ENCODE data around the gene DAB1.

DAB1 gene

DNA sequence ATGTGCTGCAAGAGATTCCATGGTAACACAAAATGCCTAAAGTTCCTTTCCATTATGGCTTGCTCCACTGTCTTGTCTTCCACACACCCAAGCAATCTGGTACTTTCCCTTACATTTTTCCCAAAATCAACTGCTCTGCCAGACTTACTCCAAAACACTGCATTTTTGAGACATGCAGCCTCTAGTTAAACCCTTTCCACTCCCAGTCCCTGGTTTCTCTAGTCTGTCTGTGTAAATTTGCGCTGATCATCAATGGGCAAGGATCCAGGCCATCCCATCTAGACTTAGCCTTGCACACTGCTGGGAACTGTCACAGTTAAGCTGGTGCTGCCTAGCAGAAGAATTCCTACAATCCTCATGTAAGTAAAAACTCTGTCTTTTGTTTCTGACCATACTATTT is 47.8 kb downstream of the DAB1 start:
- no peak for ATAC-seq (ENCODE audit: low read depth)
- no peaks in the 10 kb centered on the region for H3K36me3 ChIP-seq (ENCODE audit: low read depth)
- H3K27me3 ChIP-seq (ENCODE audit: insufficient read depth, poor library complexity, severe bottlenecking) = no peaks in the 10 kb centered on the region
- H3K27ac ChIP-seq (ENCODE audit: poor library complexity, severe bottlenecking) = no peak overlapping the region
- no peak overlapping the region for H3K4me3 ChIP-seq (ENCODE audit: severe bottlenecking)
- no peaks in the 10 kb centered on the region for H3K9me3 ChIP-seq (ENCODE audit: severe bottlenecking)
- no peak for DNase-seq (ENCODE audit: low spot score)
- H3K4me1 ChIP-seq (ENCODE audit: insufficient read depth, poor library complexity, severe bottlenecking) = no peaks in the 10 kb centered on the region
- no peak for TF ChIP-seq CTCF (IDR thresholded peaks at IDR 0.05; ENCODE audit: poor library complexity, severe bottlenecking)

DNA sequence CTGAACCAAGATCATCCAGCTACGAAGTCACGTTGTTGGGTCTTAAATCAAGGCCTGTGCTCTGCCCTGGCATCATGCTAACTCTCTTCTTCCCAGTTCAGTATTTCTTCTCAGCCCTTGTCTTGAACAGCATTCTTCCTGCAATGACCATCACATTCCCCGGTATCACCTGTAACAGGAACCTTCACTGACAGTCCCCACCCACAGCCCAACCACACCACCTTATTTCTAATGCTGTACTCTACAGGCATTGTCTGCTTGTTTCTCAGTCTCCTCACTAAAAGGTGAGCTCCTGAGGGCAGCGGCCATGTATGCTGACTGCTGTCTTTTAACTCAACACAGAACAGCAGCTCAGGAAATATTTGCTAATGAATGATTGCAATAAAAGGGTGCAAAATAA is 54.0 kb downstream of the DAB1 start:
- Histone ChIP-seq H3K4me1 (ENCODE audit: insufficient read depth, poor library complexity, severe bottlenecking) (no peaks in the 10 kb centered on the region), H3K27me3 (ENCODE audit: insufficient read depth, poor library complexity, severe bottlenecking) (no peaks in the 10 kb centered on the region), H3K27ac (ENCODE audit: poor library complexity, severe bottlenecking) (no peak overlapping the region), H3K4me3 (ENCODE audit: severe bottlenecking) (no peak overlapping the region), H3K36me3 (ENCODE audit: low read depth) (no peaks in the 10 kb centered on the region), H3K9me3 (ENCODE audit: severe bottlenecking) (no peaks in the 10 kb centered on the region)
- TF ChIP-seq CTCF (IDR thresholded peaks at IDR 0.05; ENCODE audit: poor library complexity, severe bottlenecking) = no peak
- DNase-seq (ENCODE audit: low spot score) (no peak), ATAC-seq (ENCODE audit: low read depth) (no peak)

DNA sequence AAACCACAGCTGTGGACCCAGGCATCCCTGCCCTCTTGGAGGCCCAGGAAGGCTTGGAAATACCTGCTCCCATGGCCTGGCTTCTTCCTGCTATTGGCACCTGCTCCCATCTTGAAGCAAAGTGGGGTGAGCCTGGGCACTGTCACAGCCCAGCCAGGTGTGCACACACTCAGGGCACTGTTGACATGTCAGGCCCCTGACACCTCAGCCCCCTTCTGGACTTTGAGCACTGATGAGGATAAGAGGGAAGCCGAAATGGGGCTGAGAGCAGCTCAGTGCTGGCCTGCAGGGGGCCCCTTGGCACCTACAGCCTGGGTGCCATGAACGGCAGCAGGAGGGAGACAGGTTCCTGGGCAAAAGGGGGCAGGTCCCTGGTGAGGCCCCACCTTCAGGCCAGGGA is 55.9 kb downstream of the DAB1 start:
- ATAC-seq (ENCODE audit: low read depth) = no peak
- H3K4me3 ChIP-seq (ENCODE audit: severe bottlenecking) = no peak overlapping the region
- no peaks in the 10 kb centered on the region for H3K4me1 ChIP-seq (ENCODE audit: insufficient read depth, poor library complexity, severe bottlenecking)
- no peaks in the 10 kb centered on the region for H3K36me3 ChIP-seq (ENCODE audit: low read depth)
- no peak for TF ChIP-seq CTCF (IDR thresholded peaks at IDR 0.05; ENCODE audit: poor library complexity, severe bottlenecking)
- DNase-seq (ENCODE audit: low spot score) = no peak
- no peak overlapping the region for H3K27ac ChIP-seq (ENCODE audit: poor library complexity, severe bottlenecking)
- H3K27me3 ChIP-seq (ENCODE audit: insufficient read depth, poor library complexity, severe bottlenecking) = no peaks in the 10 kb centered on the region
- no peaks in the 10 kb centered on the region for H3K9me3 ChIP-seq (ENCODE audit: severe bottlenecking)

DNA sequence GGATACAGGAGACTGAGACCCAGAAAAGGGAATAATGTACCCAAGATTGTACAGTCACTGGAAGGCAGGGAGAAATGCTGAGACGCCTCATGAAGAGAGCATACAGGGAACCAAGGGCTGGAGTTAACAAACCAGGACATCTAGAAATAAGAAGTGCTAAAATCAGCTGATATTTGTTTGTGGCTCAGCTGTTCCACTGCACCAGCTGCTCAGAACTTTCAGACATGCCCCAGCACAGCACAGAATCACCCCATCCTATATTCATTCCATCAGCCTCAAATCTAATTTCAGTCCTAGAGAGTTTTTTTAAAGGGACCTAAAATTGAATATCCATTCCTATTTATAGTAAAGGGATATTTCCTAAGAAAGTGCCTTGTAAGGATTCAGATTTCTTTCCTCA is 60.2 kb downstream of the DAB1 start:
- TF ChIP-seq CTCF (IDR thresholded peaks at IDR 0.05; ENCODE audit: poor library complexity, severe bottlenecking) = no peak
- no peak overlapping the region for H3K27ac ChIP-seq (ENCODE audit: poor library complexity, severe bottlenecking)
- no peak overlapping the region for H3K4me3 ChIP-seq (ENCODE audit: severe bottlenecking)
- no peaks in the 10 kb centered on the region for H3K36me3 ChIP-seq (ENCODE audit: low read depth)
- no peak for DNase-seq (ENCODE audit: low spot score)
- no peak for ATAC-seq (ENCODE audit: low read depth)
- no peaks in the 10 kb centered on the region for H3K9me3 ChIP-seq (ENCODE audit: severe bottlenecking)
- no peaks in the 10 kb centered on the region for H3K4me1 ChIP-seq (ENCODE audit: insufficient read depth, poor library complexity, severe bottlenecking)
- peaks cover 9% of the 10 kb centered on the region for H3K27me3 ChIP-seq (ENCODE audit: insufficient read depth, poor library complexity, severe bottlenecking)

DNA sequence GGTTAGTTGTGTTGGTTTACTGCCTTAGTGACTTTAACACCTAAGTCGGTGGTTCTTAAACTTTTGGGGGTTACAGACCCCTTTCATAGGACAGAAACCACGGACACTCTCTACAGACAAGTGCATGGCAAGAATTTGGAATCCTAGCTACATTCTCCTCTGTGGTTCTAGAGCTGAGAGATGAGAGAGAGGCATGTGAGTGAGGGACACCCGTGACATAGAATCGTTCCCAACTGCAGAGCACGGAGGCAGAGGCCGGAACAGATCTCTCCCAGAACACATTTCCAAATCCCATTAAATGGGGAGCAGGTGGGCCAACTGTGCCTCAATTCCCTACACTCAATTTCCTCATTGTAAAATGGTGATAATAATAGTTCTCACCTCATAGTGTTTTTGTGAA is 60.7 kb downstream of the DAB1 start:
- Histone ChIP-seq H3K27me3 (ENCODE audit: insufficient read depth, poor library complexity, severe bottlenecking) (peaks cover 12% of the 10 kb centered on the region), H3K27ac (ENCODE audit: poor library complexity, severe bottlenecking) (no peak overlapping the region), H3K36me3 (ENCODE audit: low read depth) (no peaks in the 10 kb centered on the region), H3K9me3 (ENCODE audit: severe bottlenecking) (no peaks in the 10 kb centered on the region), H3K4me3 (ENCODE audit: severe bottlenecking) (no peak overlapping the region), H3K4me1 (ENCODE audit: insufficient read depth, poor library complexity, severe bottlenecking) (no peaks in the 10 kb centered on the region)
- no peak for DNase-seq (ENCODE audit: low spot score)
- ATAC-seq (ENCODE audit: low read depth) = no peak
- TF ChIP-seq CTCF (IDR thresholded peaks at IDR 0.05; ENCODE audit: poor library complexity, severe bottlenecking) = no peak
